Adrenal gland (tissue), 12 donors: ENCODE data around the gene VTN. TPM values are rescaled to one million over a fixed set of nuclear protein-coding genes. Genes with fewer than 3 reads are reported as not detected.

ENCODE experiments used
- DNase-seq, 7 donors: peaks; one replicate each; pipeline ENCODE4 v3.0.0-alpha.2; 2019 to 2020
- H3K27ac ChIP-seq, 5 donors: fragments of 200-600 bp; sonication (generic) in 4 of 5; 1 replicate in 3 of 5; 2 replicates in 2 of 5; pipeline versions ENCODE4 v1.5.1 to v1.8.0; 2016 to 2020; ENCODE audit warnings: mild to moderate bottlenecking in 1 of 5
- H3K27me3 ChIP-seq: fragments of 200-600 bp; 2 replicates; pipeline ENCODE4 v1.8.0; 2021
- H3K36me3 ChIP-seq, 2 donors: fragments of 200-600 bp; replicated peaks in 1 of 2; 1 replicate in 1 of 2; 2 replicates in 1 of 2; pipeline versions ENCODE4 v1.5.1 to v1.8.0; 2018 to 2022
- H3K4me1 ChIP-seq, 2 donors: fragments of 200-600 bp; replicated peaks in 1 of 2; 1 replicate in 1 of 2; 2 replicates in 1 of 2; pipeline versions ENCODE4 v1.5.1 to v1.8.0; 2018 to 2021
- H3K4me3 ChIP-seq, 4 donors: fragments of 200-600 bp; sonication (generic) in 3 of 4; one replicate each; pipeline ENCODE4 v1.5.1; 2016 to 2018
- H3K9me3 ChIP-seq, 3 donors: fragments of 200-600 bp; sonication (generic) in 1 of 3; replicated peaks in 1 of 3; 1 replicate in 2 of 3; 2 replicates in 1 of 3; pipeline versions ENCODE4 v1.5.1 to v1.8.0; 2016 to 2021
- POLR2A ChIP-seq, 2 donors: fragments of 450-650 bp; IDR thresholded peaks; one replicate each; pipeline ENCODE4 v1.6.1; 2017; ENCODE audit warnings: antibody characterized with exemption in 2 of 2, mild to moderate bottlenecking in 2 of 2, moderate library complexity in 1 of 2
- WGBS, 4 donors: extraction: QIAGEN DNeasy Blood & Tissue Kit in 2 of 4; methylation state at CpG; one replicate each; pipeline versions ENCODE4 v1.1.5 to v1.1.7; 2013 to 2017; 5-methylcytosine and 5-hydroxymethylcytosine counted together
- intact Hi-C, 2 donors: fragments of 100-400 bp; cut with DNase I; formaldehyde crosslinking; loops; one replicate each; pipeline versions ENCODE4 v1.14.1 to v1.15.0; 2022 to 2023
- polyA plus RNA-seq, 3 donors: library from polyadenylated mRNA; stranded (reverse); fragments of 200-250 nt in 2 of 3; fragments of 350-450 nt in 1 of 3; fragmentation: Illumina TruSeq in 1 of 3; extraction: RNeasy Lipid Tissue Mini Kit (QIAGEN cat#74804) in 1 of 3; gene quantifications; one replicate each; pipeline ENCODE4 v1.2.3, GENCODE V29; 2013 to 2014
- total RNA-seq, 9 donors: library from RNA; depleted of rRNA in 4 of 9; stranded (reverse); fragments of >200 nt in 4 of 9; fragments of 120-200 nt in 1 of 9; fragmentation: NEBNext Ultra II Directional in 1 of 9; extraction: Animal tissue kit (Norgen Biotek cat#: 25700) in 1 of 9; gene quantifications; one replicate each; pipeline versions ENCODE4 v1.1.0 to v1.2.4, GENCODE V29; 2013 to 2023
- TF ChIP-seq, protein P1 (sequence below), 6 experiments: fragments of 450-650 bp in 4 of 6; fragments of 200-600 bp in 2 of 6; sonication (generic) in 1 of 6; IDR thresholded peaks; 1 replicate in 5 of 6; 2 replicates in 1 of 6; pipeline versions ENCODE4 v1.5.1 to v1.8.0; 2016 to 2021; ENCODE audit warnings: antibody characterized with exemption in 6 of 6, mild to moderate bottlenecking in 2 of 6, moderate library complexity in 1 of 6
- donor health status: healthy with polysubstance abuse.
- donor health status: Bipolar disorder and iron deficiency.
- donor health status: DM: yes; HTN: yes; CAD: no.
- donor health status: DM: no; HTN: no; CAD: no.
- donor health status: DM: no; HTN: no; CAD: no.
- donor health status: DM: yes; HTN: yes; CAD: no.

VTN gene
- total and polyA plus RNA-seq, 12 donors, result 5.5 to 470 (median 180) TPM

DNA sequence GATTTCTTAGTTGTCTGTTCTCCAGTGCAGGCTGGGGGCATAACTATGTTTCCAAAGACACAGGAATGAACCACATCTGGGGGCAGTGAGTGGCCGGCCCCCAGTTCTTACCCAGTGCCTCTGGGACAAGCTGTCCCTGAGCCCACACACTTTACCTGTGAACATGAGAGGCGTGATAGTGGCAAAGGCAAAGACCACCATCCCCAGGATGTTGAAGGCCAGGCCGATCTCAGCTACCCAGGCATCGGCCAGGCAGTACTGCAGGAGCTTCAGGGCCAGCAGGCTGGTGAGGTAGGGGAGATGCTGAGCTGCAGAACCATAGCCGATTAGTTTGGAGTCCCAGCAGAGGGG lies 34.3 kb upstream of the VTN start:
- Histone ChIP-seq H3K9me3 (no peaks in the 10 kb centered on the region), H3K4me1 (peaks cover 19 to 37% of the 10 kb centered on the region in 2 donors), H3K36me3 (peaks cover 0 to 30% of the 10 kb centered on the region in 2 donors), H3K27ac (peak overlapping the region in 3 of 5 donors; percentile 62 to 84 (median 82)), H3K4me3 (peak overlapping the region in 1 of 4 donors; percentile 85), H3K27me3 (no peaks in the 10 kb centered on the region)
- TF ChIP-seq, protein P1, sequence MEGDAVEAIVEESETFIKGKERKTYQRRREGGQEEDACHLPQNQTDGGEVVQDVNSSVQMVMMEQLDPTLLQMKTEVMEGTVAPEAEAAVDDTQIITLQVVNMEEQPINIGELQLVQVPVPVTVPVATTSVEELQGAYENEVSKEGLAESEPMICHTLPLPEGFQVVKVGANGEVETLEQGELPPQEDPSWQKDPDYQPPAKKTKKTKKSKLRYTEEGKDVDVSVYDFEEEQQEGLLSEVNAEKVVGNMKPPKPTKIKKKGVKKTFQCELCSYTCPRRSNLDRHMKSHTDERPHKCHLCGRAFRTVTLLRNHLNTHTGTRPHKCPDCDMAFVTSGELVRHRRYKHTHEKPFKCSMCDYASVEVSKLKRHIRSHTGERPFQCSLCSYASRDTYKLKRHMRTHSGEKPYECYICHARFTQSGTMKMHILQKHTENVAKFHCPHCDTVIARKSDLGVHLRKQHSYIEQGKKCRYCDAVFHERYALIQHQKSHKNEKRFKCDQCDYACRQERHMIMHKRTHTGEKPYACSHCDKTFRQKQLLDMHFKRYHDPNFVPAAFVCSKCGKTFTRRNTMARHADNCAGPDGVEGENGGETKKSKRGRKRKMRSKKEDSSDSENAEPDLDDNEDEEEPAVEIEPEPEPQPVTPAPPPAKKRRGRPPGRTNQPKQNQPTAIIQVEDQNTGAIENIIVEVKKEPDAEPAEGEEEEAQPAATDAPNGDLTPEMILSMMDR (IDR thresholded peaks at IDR 0.05), result no peak
- TF ChIP-seq POLR2A (IDR thresholded peaks at IDR 0.05), result no peak
- intact Hi-C loops, result loop anchor here in 1 of 2 donors (10.0 kb wide), 1 partner anchor 60 kb away; no protein-coding TSS in a partner anchor
- WGBS, 4 donors, result 64 to 86% (median 76%) methylated on average over 5 of the region's 5 CpGs
- no peak for DNase-seq

DNA sequence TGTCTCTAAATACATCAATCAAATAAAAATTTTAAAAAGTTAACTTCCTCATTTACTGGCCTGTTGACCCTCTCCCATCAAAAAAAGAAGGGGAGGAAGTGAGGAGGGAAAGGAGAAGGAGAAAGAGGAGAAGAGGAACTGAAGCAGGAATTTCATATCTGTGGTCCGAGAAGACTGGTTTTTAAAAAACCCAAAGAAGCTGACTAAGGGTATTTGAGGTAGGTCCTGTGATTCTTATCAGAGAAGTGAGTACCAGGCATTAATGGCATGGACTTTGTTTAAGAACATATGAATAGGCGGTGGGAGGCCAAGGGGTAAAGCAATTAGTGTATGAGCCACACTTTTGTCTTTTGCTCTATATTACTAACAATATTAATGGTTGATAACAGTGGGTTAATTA lies 33.9 kb upstream of the VTN start:
- intact Hi-C loops, result loop anchor here in 1 of 2 donors (10.0 kb wide), 1 partner anchor 61 kb away; no protein-coding TSS in a partner anchor
- no peak for DNase-seq
- no peak for TF ChIP-seq POLR2A (IDR thresholded peaks at IDR 0.05)
- TF ChIP-seq, protein P1 (IDR thresholded peaks at IDR 0.05), result no peak
- H3K36me3 ChIP-seq, result peaks cover 0 to 35% of the 10 kb centered on the region in 2 donors
- peaks cover 21 to 41% of the 10 kb centered on the region in 2 donors for H3K4me1 ChIP-seq
- no peaks in the 10 kb centered on the region for H3K27me3 ChIP-seq
- H3K4me3 ChIP-seq, result no peak overlapping the region
- no peaks in the 10 kb centered on the region for H3K9me3 ChIP-seq
- WGBS, 4 donors, result 68 to 75% (median 71%) methylated on average over 2 of the region's 2 CpGs
- peak overlapping the region in 2 of 5 donors; percentile 82 to 84 for H3K27ac ChIP-seq

DNA sequence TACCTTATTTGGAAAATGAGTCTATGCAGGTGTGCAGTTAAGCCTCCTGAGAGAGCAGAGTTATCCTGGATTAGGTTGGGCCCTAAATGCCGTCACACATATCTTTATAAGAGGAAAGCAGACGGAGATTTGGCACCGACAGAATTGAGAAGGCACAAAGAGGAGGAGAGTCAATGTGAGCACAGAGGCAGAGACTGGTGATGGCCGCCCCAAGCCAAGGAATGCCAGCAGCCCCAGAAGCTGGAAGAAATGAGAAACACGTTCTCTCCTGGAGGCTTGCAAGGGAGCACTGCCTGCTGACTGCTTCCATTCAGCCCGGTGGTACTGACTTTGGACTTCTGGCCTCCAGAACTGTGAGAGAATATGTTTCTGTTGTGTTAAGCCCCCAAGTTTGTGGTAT lies 32.7 kb upstream of the VTN start:
- Histone ChIP-seq H3K9me3 (no peaks in the 10 kb centered on the region), H3K36me3 (peaks cover 0 to 38% of the 10 kb centered on the region in 2 donors), H3K27me3 (no peaks in the 10 kb centered on the region), H3K4me1 (peaks cover 33 to 53% of the 10 kb centered on the region in 2 donors), H3K4me3 (no peak overlapping the region), H3K27ac (peak overlapping the region in 1 of 5 donors; percentile 82)
- TF ChIP-seq, protein P1 (IDR thresholded peaks at IDR 0.05), result no peak
- WGBS, 4 donors, result 83 to 93% (median 90%) methylated on average over 6 of the region's 6 CpGs
- intact Hi-C loops, result loop anchor here in 1 of 2 donors (10.0 kb wide), 1 partner anchor 62 kb away; no protein-coding TSS in a partner anchor
- no peak for DNase-seq

DNA sequence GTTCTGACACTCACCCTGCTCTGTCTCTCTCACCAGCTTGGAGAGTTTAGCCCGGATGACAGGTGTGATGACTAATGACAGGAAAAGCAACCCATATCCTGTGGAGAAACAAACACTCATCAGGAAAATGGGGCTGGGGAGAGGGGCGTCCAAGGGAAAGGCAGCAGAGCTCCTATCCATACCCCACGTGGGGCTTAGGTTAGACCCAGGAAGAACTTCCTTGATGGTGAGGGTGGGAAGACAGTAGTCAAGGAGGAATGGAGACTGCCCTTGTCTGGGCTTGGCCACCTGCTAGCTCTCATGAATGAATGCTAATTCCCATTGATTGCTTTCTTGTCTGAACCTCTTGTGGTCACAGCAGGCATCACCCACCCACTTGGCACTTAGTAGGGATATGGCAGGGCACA lies 32.1 kb upstream of the VTN start:
- WGBS, 4 donors, result 34 to 46% (median 44%) methylated on average over 3 of the region's 3 CpGs
- no peak for DNase-seq
- TF ChIP-seq POLR2A (IDR thresholded peaks at IDR 0.05), result no peak
- TF ChIP-seq, protein P1 (IDR thresholded peaks at IDR 0.05), result no peak

More for the DNA sequence above, 32.1 kb upstream of the VTN start:
- no peak overlapping the region for H3K4me3 ChIP-seq
- no peaks in the 10 kb centered on the region for H3K9me3 ChIP-seq
- intact Hi-C loops, result loop anchor here in 1 of 2 donors (10.0 kb wide), 1 partner anchor 63 kb away; no protein-coding TSS in a partner anchor
- H3K27me3 ChIP-seq, result no peaks in the 10 kb centered on the region
- H3K4me1 ChIP-seq, result peaks cover 35 to 59% of the 10 kb centered on the region in 2 donors
- peaks cover 0 to 38% of the 10 kb centered on the region in 2 donors for H3K36me3 ChIP-seq
- no peak overlapping the region for H3K27ac ChIP-seq
